KOPT-K1 (cell line): ENCODE measurements around the gene NDUFC1.
"Not testable (repeated sequence)": the region's sequence is repeated elsewhere in the genome, so short reads cannot be mapped to it uniquely, and the experiment has no call there.

Source experiments
- H3K27ac ChIP-seq: fragments of 200-600 bp; sonication (generic); 2 replicates; pipeline ENCODE4 v1.5.1; 2016; ENCODE audit warnings: antibody characterized with exemption, mild to moderate bottlenecking, low read depth, low read length; ENCODE audit not compliant: poor library complexity, severe bottlenecking
- H3K36me3 ChIP-seq: fragments of 200-600 bp; sonication (generic); 2 replicates; pipeline ENCODE4 v1.5.1; 2017; ENCODE audit warnings: antibody characterized with exemption, mild to moderate bottlenecking, low read length, moderate library complexity; ENCODE audit not compliant: insufficient read depth
- H3K9me3 ChIP-seq: fragments of 200-600 bp; sonication (generic); 2 replicates; pipeline ENCODE4 v1.5.1; 2017; ENCODE audit warnings: antibody characterized with exemption, low read length, mild to moderate bottlenecking; ENCODE audit not compliant: insufficient read depth, poor library complexity, severe bottlenecking

The NDUFC1 gene

DNA sequence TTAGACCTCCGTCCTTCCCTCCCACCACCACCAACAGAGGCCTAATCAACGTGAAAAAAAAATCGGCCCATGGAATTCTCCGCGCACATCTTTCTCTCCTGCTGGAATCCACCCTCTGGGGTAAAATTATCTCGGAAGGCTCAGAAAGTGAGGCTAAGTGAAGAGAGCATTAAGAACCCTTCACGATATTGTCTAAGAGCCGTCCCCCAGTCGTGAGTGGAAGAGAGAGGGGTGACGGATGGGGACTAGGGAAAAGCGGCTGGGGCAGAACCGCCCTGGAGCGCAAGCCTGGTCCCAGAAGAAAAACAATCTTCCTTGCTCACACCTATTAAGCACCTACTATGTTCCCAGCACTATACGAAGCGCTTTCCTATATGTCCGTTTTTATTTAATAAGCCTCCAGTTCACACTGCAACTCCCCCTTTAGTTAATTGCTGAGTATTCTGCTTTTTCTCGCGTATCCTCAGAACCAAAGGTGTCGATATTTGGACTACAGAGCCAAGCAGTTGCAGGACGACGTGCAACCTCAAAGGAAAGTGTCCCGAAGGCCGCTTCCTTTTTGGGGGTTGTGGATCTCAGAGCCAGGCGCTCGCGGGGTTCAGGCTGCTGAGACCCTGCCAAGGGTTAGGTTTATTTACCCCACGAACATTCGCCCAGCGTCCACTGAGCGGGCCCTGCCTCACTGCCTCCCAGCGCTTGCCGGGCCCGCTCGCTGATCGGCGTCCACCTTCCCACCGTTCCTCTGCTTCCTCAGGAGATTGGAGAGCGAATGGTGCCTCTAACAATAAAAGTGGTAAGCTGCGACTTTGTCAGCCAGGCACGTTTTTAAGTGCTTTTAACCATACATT lies 23.1 kb downstream of the NDUFC1 start:
- H3K9me3 ChIP-seq, result no peaks in the 10 kb centered on the region
- H3K36me3 ChIP-seq, result no peaks in the 10 kb centered on the region
- H3K27ac ChIP-seq, result no peak overlapping the region

DNA sequence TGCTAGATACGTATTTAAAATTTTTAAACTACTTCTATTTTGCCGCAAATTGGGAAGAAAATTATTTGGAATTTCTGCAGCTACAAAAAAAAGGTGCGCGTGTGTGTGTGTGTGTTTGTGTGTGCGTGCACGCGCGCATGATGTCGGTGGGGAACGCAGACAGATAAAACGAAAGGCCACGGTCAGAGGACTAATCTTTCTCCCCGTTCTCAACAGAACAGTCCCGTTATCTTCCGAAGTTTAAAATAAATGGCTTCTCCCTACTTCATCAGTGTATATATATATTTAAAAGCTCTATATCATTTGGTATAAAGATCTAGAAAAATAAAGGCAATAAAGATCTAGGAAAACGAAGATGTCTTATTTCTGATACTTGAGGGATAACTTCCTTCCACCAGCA lies 23.8 kb downstream of the NDUFC1 start:
- Histone ChIP-seq H3K36me3 (no peaks in the 10 kb centered on the region), H3K27ac (no peak overlapping the region), H3K9me3 (no peaks in the 10 kb centered on the region)

DNA sequence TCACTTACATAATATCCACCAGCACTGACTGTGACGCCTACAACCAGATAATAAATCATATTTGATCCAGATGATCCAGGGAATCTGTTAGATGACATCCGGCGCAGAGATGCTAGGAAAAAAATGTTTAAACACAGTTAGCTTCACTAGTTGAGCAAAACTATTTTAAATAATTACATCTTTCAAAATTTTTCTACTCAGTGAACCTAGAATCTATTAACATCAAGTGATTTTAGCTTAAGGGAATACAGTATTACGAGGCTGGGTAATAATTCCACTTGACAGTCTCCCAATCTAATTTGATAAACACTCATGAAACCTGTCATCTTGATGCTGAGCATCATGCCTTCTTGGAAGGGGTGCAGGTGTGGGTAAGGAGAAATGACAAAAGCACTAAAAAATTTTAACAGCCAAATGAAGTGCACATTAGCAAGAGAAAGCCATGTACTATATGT lies 27.0 kb downstream of the NDUFC1 start:
- H3K9me3 ChIP-seq, result no peaks in the 10 kb centered on the region
- no peak overlapping the region for H3K27ac ChIP-seq
- no peaks in the 10 kb centered on the region for H3K36me3 ChIP-seq

DNA sequence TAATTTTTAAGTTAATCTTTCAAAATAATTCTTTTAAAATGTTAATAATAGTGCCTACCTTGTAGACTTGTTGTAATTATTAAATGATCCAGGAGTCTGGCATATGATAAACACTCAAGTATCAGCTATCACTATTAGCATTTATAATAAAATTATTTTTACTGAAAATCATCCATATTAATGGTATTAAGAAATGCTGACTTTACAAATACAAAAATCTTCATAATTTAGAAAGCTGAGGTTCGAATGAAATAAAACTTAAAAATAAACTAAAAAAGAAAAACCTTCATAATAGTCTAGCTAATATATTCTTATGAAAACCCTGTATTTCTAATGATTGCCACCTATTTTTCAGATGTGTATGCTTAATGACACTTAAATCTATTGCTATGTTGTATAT lies 27.5 kb downstream of the NDUFC1 start:
- Histone ChIP-seq H3K36me3 (no peaks in the 10 kb centered on the region), H3K9me3 (no peaks in the 10 kb centered on the region), H3K27ac (no peak overlapping the region)

DNA sequence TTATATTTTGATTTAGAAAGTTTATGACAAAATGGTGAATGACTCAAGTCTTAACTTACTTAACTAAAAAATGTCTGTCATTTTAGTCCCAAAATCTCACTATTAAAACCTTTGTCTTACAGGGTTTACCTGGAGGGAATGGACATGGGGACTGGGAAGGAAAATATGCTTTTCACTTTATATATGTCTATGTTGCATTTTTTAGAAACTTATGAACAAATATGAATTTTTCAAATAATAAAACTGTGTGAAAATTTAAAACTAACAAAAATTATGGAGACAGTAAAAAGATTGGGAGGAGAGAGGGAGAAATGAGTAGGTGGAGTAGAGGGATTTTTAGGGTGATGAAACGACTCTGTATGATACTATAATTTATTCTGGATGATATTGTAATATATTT lies 28.4 kb downstream of the NDUFC1 start:
- no peak overlapping the region for H3K27ac ChIP-seq
- no peaks in the 10 kb centered on the region for H3K9me3 ChIP-seq
- H3K36me3 ChIP-seq, result no peaks in the 10 kb centered on the region

DNA sequence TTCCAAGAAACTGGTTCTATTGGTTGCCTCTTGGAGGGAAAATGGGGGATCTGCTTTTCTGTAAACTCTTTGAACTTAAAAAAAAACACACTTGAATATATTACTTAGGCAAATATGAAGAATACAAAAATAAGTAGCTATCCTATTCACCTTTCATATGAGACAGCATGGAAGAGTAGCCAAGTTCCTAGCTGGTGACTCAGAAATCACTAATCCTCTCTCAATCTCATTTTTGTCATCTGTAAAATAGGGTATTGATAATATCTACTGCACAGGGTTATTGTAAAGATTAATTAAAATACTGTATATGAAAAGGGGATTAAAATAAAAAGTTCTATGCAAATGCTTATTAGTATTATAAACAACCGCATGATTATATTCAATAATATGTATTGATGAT lies 35.0 kb downstream of the NDUFC1 start:
- Histone ChIP-seq H3K9me3 (no peaks in the 10 kb centered on the region), H3K27ac (peak overlapping the region; percentile 58), H3K36me3 (no peaks in the 10 kb centered on the region)

DNA sequence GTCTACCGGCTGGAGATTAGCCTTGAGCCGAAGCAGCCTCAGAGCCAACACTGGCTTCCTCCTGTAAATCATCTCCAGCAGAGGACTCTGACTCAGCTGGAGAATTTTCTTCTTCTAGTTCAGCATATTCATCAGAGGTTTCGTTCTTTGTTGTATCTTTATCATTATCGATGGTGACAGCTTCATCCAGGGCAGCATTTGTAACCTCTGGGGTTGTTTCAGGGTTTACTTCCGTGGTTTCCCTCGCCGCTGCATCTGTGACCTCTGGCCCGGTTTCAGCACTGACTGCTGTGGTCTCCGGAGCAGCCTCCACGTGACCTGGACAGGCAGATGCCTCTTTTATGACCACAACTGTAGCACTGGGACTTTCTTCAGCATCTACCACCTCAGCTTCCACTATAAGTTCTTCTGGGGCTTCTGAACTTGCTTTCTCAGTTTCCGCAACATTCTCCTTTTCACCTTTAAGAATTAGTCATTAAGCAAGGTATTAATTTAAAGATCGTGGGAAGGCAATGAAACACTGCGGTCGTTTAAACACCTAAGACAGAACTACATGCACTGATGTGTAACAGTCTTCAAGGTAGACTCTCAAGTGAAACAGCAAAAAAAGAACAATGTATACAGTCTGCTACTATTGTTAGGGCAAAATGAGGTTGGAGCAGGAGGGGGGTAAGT lies 35.6 kb downstream of the NDUFC1 start:
- peak overlapping the region; percentile 58 for H3K27ac ChIP-seq
- H3K9me3 ChIP-seq, result no peaks in the 10 kb centered on the region
- no peaks in the 10 kb centered on the region for H3K36me3 ChIP-seq

DNA sequence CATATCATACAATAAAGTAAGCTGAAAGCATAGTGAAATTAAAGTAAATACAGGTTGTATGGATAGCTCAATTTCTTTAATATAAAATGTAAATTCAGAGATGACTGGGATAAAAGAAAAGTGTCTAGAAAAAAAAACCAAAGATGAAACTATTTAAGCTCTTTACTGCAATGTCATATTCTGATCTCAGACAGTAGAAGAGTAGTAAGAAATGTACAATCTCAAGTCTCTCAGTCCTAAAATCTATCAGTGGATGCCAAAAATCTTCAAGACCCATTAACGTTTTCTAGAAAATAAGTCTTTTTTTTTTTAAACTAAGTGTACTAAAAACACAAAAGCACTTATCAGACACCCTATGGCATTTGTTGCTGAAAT lies 36.1 kb downstream of the NDUFC1 start:
- H3K36me3 ChIP-seq, result no peaks in the 10 kb centered on the region
- no peaks in the 10 kb centered on the region for H3K9me3 ChIP-seq
- peak overlapping the region; percentile 58 for H3K27ac ChIP-seq

DNA sequence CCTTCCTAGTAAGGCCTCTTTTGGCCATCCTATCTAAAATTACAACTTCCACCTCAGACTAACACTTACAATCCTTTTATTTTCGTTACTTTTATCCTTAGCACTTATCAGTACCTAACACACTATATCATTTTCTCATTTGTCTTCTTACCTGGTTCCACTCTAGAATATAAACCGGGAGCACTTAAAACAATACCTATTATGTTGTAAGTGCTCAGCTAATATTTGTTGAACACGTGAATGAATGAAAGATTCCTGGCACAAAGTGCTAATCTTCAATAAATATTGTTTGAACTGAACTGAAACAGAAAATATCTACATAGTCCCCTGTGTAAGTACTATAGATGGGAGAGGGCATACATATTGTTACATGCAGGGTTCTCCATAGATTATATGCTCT lies 36.6 kb downstream of the NDUFC1 start:
- H3K36me3 ChIP-seq, result no peaks in the 10 kb centered on the region
- H3K9me3 ChIP-seq, result no peaks in the 10 kb centered on the region
- H3K27ac ChIP-seq, result peak overlapping the region; percentile 58

DNA sequence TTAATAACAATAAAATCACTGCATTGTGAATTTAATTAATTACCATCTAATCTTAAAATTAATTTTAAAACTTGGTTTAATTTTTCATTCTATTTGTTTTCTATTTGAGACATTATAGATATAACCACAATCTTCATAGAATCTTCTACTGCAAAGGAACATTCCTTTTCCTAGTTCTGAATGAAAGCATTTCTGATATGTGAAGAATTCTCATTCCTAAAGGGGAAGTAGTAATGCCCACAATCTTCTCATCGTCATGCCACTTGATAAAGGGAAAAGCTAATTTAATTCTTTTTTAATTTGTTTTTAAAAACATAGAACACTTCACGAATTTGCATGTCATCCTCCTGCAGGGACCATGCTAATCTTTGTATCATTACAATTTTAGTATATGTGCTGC lies 45.9 kb downstream of the NDUFC1 start:
- Histone ChIP-seq H3K9me3 (no peaks in the 10 kb centered on the region), H3K27ac (no peak overlapping the region)

DNA sequence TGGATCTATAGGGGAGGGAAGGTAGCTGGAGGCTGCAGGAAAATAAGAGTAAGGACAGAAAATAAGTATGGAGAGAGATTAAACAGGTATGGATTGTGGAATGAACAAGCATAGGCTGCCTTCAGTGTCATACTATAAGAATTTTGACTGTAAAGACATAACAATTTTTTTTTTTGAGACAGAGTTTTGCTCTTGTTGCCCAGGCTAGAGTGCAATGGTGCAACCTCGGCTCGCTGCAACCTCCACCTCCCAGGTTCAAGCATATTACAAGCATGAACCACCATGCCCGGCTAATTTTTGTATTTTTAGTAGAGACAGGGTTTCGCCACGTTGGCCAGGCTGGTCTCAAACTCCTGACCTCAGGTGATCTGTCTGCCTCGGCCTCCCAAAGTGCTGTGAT lies 46.7 kb downstream of the NDUFC1 start:
- not testable (repeated sequence) for H3K9me3 ChIP-seq, H3K36me3 ChIP-seq, H3K27ac ChIP-seq

More for the DNA sequence above, 45.9 kb downstream of the NDUFC1 start:
- no peaks in the 10 kb centered on the region for H3K36me3 ChIP-seq

DNA sequence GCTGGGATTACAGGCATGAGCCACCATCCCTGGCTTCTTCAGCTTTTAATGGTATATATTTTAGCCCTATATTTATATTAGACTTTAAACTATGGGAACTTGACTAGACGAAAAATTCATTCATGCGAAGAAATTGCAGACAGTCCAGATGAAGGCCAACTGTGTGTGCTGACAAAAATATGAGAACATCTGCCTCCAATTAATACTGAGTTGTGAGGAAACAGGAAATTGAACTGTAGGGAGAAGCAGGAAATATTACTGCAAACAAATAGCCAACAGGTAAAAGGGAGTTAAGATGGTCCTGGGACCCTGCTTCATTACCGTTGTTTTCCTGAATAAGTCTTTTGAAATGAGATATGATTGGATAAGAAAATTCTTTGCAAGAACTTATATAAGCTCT lies 48.6 kb downstream of the NDUFC1 start:
- Histone ChIP-seq H3K36me3 (no peaks in the 10 kb centered on the region), H3K9me3 (no peaks in the 10 kb centered on the region), H3K27ac (no peak overlapping the region)

DNA sequence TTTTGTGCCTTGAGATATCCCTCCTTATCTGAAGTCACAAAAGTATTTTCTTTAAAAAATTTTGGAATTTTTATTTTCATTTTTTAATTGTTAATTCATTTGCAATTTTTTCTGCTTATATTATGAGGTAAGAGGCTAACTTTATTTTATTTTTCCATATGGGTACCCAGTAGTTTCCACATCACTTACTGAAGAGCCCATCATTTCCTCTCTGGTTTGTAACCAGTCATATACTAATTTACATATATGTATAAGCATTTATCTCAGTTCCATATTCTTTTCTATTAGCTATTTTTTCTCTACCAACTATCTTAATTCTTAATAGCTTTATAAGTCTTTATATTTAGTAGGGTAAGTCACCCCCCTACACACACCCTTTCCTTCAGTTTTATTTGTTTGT lies 49.2 kb downstream of the NDUFC1 start:
- Histone ChIP-seq H3K9me3 (no peaks in the 10 kb centered on the region), H3K36me3 (no peaks in the 10 kb centered on the region), H3K27ac (no peak overlapping the region)

DNA sequence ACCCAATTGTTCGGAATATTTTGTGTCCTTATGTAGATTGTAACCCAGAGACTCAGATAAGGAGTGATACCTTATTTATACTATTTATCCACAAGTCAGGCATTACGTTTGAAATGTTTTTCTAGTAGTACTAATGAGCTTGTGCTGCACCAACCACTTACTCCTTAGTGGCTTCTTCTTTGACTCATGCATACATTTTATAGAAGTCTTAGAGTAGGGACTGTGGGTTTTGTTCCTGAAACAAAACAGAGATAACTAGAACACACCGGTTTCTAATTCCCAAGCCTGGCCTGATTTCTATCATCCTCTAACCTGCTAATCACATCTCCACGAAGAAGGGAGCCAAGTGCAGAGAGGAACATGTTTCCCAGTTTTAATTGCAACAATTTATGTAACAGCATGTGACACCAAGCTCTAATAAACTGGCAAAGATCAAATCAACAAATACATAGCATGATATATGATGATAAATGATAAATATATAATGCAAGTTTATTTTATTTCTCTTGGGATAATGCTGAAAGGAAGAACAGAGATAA lies 54.5 kb downstream of the NDUFC1 start:
- H3K36me3 ChIP-seq, result no peaks in the 10 kb centered on the region
- no peaks in the 10 kb centered on the region for H3K9me3 ChIP-seq
- H3K27ac ChIP-seq, result no peak overlapping the region

DNA sequence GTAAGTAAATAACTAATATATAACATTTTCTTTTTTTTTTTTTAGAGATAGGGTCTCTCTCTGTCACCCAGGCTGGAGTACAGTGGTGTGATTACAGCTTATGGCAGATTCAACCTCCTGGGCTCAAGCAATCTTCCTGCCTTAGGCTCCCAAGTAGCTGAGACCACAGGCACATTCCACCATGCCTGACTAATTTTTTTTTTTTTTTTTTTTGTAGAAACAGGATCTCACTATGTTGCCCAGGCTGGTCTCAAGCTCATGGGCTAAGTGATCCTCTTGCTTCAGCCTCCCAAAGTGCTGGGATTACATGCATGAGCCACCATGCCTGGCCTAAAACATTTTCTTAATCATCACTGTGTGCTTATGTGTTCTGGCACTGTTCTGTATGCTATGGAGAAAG lies 55.0 kb downstream of the NDUFC1 start:
- H3K27ac ChIP-seq, result no peak overlapping the region
- H3K9me3 ChIP-seq, result no peaks in the 10 kb centered on the region
- no peaks in the 10 kb centered on the region for H3K36me3 ChIP-seq

DNA sequence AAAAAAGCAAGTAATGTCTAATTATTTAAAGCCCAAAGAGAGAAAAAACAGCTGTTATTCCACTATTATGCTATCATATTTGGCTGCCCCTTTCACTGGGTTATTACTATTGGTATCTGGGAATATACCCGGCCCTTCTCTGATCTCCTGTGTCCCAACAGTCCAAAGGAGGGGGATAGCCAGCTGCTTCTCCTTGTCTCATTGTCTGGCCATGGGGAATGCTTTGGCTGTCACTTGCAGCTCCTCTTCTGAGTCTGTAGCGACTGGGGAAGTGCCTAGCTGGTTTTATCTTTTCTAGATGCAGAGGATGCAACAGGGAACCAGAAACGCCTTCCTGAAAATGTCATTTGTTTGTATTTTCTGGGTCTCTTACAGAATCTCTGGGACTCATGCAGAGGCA lies 56.1 kb downstream of the NDUFC1 start:
- Histone ChIP-seq H3K9me3 (no peaks in the 10 kb centered on the region), H3K36me3 (no peaks in the 10 kb centered on the region), H3K27ac (no peak overlapping the region)
